SK-N-MC (cell line): Measurements from ENCODE around the gene CREB3L4.

Experiments
- EZH2 ChIP-seq: fragments of 200-600 bp; sonication (generic); IDR thresholded peaks from one replicate; pipeline ENCODE4 v1.6.1; 2017; ENCODE audit warnings: antibody characterized with exemption
- POLR2AphosphoS5 ChIP-seq: IDR thresholded peaks from 2 replicates; pipeline ENCODE4 v1.6.1; 2012; ENCODE audit warnings: mild to moderate bottlenecking, low read depth, low read length, borderline replicate concordance

DNA sequence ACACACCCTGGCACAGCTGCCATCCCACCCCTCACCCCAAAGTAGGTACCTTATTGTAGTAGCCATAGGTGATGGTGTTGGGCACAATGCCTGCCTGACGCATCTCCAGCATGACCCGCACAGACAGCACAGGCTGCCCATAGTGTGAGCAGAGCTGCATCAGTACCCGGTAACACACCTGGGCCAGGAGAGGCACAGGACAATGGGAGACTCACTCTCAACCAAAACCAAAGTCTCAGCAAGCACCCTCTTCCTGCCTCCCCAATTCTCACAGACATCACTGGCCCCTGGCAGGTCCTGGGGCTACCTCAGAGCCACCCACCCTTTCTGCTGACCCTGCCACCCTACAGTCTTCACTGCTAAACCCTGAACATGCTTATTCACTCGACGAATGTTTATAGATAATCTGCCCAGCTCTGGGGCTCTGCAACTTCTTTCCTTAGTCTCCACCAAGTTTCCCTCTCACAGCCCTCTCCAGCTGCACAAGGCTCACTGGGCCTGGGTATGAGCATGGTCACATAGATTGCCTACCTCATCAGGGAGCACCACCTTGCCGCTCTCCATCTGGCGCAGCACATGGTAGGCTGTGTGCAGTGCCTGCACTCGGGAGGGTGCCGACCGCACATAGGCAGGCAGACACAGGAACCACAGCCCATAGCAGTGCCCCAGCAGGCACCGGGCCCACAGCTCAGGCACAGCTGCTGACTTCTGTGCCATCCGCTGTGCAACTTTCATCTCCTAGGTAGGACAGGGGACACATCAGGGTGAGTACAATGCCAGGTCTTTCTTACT, 31.5 kb upstream of the CREB3L4 start:
- TF ChIP-seq POLR2AphosphoS5 = no peak
- no peak for TF ChIP-seq EZH2
